ENCODE measurements around the gene TACC2.

DNA sequence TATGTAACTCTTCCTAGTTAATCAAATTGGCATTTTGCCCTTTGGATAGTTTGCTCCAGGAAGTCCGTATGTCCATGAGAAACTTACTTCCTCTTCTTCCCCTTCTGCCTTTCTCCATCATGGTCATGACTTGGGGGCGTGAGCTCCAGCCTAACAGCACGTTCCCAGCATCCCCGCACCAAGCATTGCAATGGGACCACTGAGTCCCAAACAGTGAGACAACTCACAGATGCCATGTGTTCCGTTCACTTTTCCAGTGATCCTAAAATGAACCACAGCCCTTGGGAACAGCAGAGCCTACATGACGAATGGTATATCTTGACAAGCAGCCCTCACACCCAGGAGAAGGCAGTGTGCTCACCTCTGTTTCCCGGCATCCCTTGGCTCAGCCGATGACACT is 292.8 kb downstream of the TACC2 start:
- no peak for TF ChIP-seq POLR2A (IDR thresholded peaks at IDR 0.05; ENCODE audit: low read length)
- TF ChIP-seq GATA1 (IDR thresholded peaks at IDR 0.05; ENCODE audit: low read depth, low read length) = no peak
